ENCODE results near the gene ZNF740.

ZNF740 gene

GRCh38 chr12:53210843-53211242, 30.3 kb downstream of the ZNF740 start:
- H3K36me3 ChIP-seq (ENCODE audit: control insufficient read depth, insufficient read depth, low read length): no peaks in the 10 kb centered on the region
- no peak overlapping the region for H2AFZ ChIP-seq

GRCh38 chr12:53211476-53212381, 31.2 kb downstream of the ZNF740 start:
- no peak overlapping the region for H3K4me2 ChIP-seq (ENCODE audit: low read length)
- H3K9ac ChIP-seq: no peak overlapping the region
- H3K4me1 ChIP-seq: no peaks in the 10 kb centered on the region
- no peaks in the 10 kb centered on the region for H3K79me2 ChIP-seq
- H3K4me3 ChIP-seq (ENCODE audit: low read depth, low read length): no peak overlapping the region
- no peaks in the 10 kb centered on the region for H3K36me3 ChIP-seq (ENCODE audit: control insufficient read depth, insufficient read depth, low read length)
- no peaks in the 10 kb centered on the region for H3K27me3 ChIP-seq (ENCODE audit: control insufficient read depth, insufficient read depth, low read length)
- H2AFZ ChIP-seq: no peak overlapping the region
- no peaks in the 10 kb centered on the region for H3K9me3 ChIP-seq (ENCODE audit: control insufficient read depth, low read length)
- no peak overlapping the region for H3K27ac ChIP-seq
- TF ChIP-seq CTCF (IDR thresholded peaks at IDR 0.05): no peak

More at GRCh38 chr12:53210843-53211242, 30.3 kb downstream of the ZNF740 start:
- no peaks in the 10 kb centered on the region for H3K4me1 ChIP-seq
- H3K9me3 ChIP-seq (ENCODE audit: control insufficient read depth, low read length): no peaks in the 10 kb centered on the region
- no peak overlapping the region for H3K9ac ChIP-seq
- no peak overlapping the region for H3K27ac ChIP-seq
- no peak overlapping the region for H3K4me2 ChIP-seq (ENCODE audit: low read length)
- H3K79me2 ChIP-seq: no peaks in the 10 kb centered on the region
- H3K4me3 ChIP-seq (ENCODE audit: low read depth, low read length): no peak overlapping the region
- no peak for TF ChIP-seq CTCF (IDR thresholded peaks at IDR 0.05)
- H3K27me3 ChIP-seq (ENCODE audit: control insufficient read depth, insufficient read depth, low read length): no peaks in the 10 kb centered on the region

GRCh38 chr12:53212931-53213330, 32.4 kb downstream of the ZNF740 start:
- Histone ChIP-seq H3K27ac (no peak overlapping the region), H3K27me3 (ENCODE audit: control insufficient read depth, insufficient read depth, low read length) (no peaks in the 10 kb centered on the region), H3K36me3 (ENCODE audit: control insufficient read depth, insufficient read depth, low read length) (no peaks in the 10 kb centered on the region), H3K79me2 (no peaks in the 10 kb centered on the region), H3K9me3 (ENCODE audit: control insufficient read depth, low read length) (no peaks in the 10 kb centered on the region), H3K4me1 (no peaks in the 10 kb centered on the region), H3K4me3 (ENCODE audit: low read depth, low read length) (no peak overlapping the region), H2AFZ (no peak overlapping the region), H3K4me2 (ENCODE audit: low read length) (no peak overlapping the region), H3K9ac (no peak overlapping the region)
- TF ChIP-seq CTCF (IDR thresholded peaks at IDR 0.05): no peak

GRCh38 chr12:53213348-53213747, 32.8 kb downstream of the ZNF740 start:
- H3K27ac ChIP-seq: no peak overlapping the region
- no peak overlapping the region for H2AFZ ChIP-seq
- H3K36me3 ChIP-seq (ENCODE audit: control insufficient read depth, insufficient read depth, low read length): no peaks in the 10 kb centered on the region
- no peaks in the 10 kb centered on the region for H3K27me3 ChIP-seq (ENCODE audit: control insufficient read depth, insufficient read depth, low read length)
- no peaks in the 10 kb centered on the region for H3K4me1 ChIP-seq
- H3K79me2 ChIP-seq: no peaks in the 10 kb centered on the region
- no peak overlapping the region for H3K4me2 ChIP-seq (ENCODE audit: low read length)
- no peaks in the 10 kb centered on the region for H3K9me3 ChIP-seq (ENCODE audit: control insufficient read depth, low read length)
- H3K4me3 ChIP-seq (ENCODE audit: low read depth, low read length): no peak overlapping the region
- H3K9ac ChIP-seq: no peak overlapping the region
- peak; percentile 95 for TF ChIP-seq CTCF (IDR thresholded peaks at IDR 0.05)

GRCh38 chr12:53214221-53214620, 33.7 kb downstream of the ZNF740 start:
- Histone ChIP-seq H3K9ac (no peak overlapping the region), H3K36me3 (ENCODE audit: control insufficient read depth, insufficient read depth, low read length) (no peaks in the 10 kb centered on the region), H2AFZ (no peak overlapping the region)

More at GRCh38 chr12:53214221-53214620, 33.7 kb downstream of the ZNF740 start:
- peak overlapping the region; percentile 24 for H3K27ac ChIP-seq
- H3K27me3 ChIP-seq (ENCODE audit: control insufficient read depth, insufficient read depth, low read length): no peaks in the 10 kb centered on the region
- no peak overlapping the region for H3K4me3 ChIP-seq (ENCODE audit: low read depth, low read length)
- H3K9me3 ChIP-seq (ENCODE audit: control insufficient read depth, low read length): no peaks in the 10 kb centered on the region
- H3K4me1 ChIP-seq: no peaks in the 10 kb centered on the region
- no peak for TF ChIP-seq CTCF (IDR thresholded peaks at IDR 0.05)
- H3K4me2 ChIP-seq (ENCODE audit: low read length): no peak overlapping the region
- no peaks in the 10 kb centered on the region for H3K79me2 ChIP-seq
